KMS-11 (cell line): ENCODE data around the gene PRND.
A peak's percentile ranks its signal among the peaks of the same experiment; 100 is the strongest.

Experiments
- H2AFZ ChIP-seq: fragments of 200-600 bp; sonication (generic); 2 replicates; pipeline ENCODE4 v1.6.1; 2016; ENCODE audit warnings: antibody characterized with exemption, mixed run types, low read depth
- H3K27ac ChIP-seq: fragments of 200-600 bp; sonication (generic); 2 replicates; pipeline ENCODE4 v1.6.1; 2016; ENCODE audit warnings: mild to moderate bottlenecking, mixed run types
- H3K27me3 ChIP-seq: fragments of 200-600 bp; sonication (generic); 2 replicates; pipeline ENCODE4 v1.6.1; 2017; ENCODE audit warnings: mild to moderate bottlenecking, low read depth, mixed run types, moderate library complexity; ENCODE audit not compliant: insufficient read depth
- H3K36me3 ChIP-seq: fragments of 200-600 bp; sonication (generic); 2 replicates; pipeline ENCODE4 v1.6.1; 2017; ENCODE audit warnings: mild to moderate bottlenecking, mixed run types; ENCODE audit not compliant: insufficient read depth
- H3K4me1 ChIP-seq: fragments of 200-600 bp; sonication (generic); 2 replicates; pipeline ENCODE4 v1.6.1; 2016; ENCODE audit warnings: mild to moderate bottlenecking, low read depth, mixed run types; ENCODE audit not compliant: poor library complexity, severe bottlenecking
- H3K4me2 ChIP-seq: fragments of 200-600 bp; sonication (generic); 2 replicates; pipeline ENCODE4 v1.7.0; 2016; ENCODE audit warnings: mild to moderate bottlenecking, mixed run types
- H3K4me3 ChIP-seq: fragments of 200-600 bp; sonication (generic); IDR thresholded peaks from 2 replicates; pipeline ENCODE4 v1.6.1; 2017; ENCODE audit warnings: low read depth, low read length, mixed read lengths; ENCODE audit not compliant: insufficient read depth
- H3K79me2 ChIP-seq: fragments of 200-600 bp; sonication (generic); 2 replicates; pipeline ENCODE4 v1.6.1; 2016; ENCODE audit warnings: low read depth, mixed run types; ENCODE audit not compliant: insufficient read depth
- H3K9ac ChIP-seq: fragments of 200-600 bp; sonication (generic); 2 replicates; pipeline ENCODE4 v1.6.1; 2016; ENCODE audit warnings: mild to moderate bottlenecking, mixed run types
- H4K20me1 ChIP-seq: fragments of 200-600 bp; sonication (generic); 2 replicates; pipeline ENCODE4 v1.6.1; 2016; ENCODE audit warnings: mild to moderate bottlenecking, mixed run types; ENCODE audit not compliant: insufficient read depth
- TF ChIP-seq, protein P1 (sequence below): fragments of 200-600 bp; sonication (generic); conservative IDR thresholded peaks from 2 replicates; pipeline ENCODE4 v1.6.1; 2017; ENCODE audit warnings: low read depth, mild to moderate bottlenecking, antibody characterized with exemption, low read length, moderate library complexity, mixed read lengths

The PRND gene

GRCh38 chr20:4736875-4737274, 15.2 kb downstream of the PRND start:
- Histone ChIP-seq H2AFZ (no peak overlapping the region), H3K4me2 (no peak overlapping the region), H3K9ac (no peak overlapping the region), H3K36me3 (no peaks in the 10 kb centered on the region), H3K27ac (no peak overlapping the region), H3K4me1 (no peaks in the 10 kb centered on the region), H4K20me1 (no peaks in the 10 kb centered on the region), H3K4me3 (no peak overlapping the region), H3K79me2 (no peaks in the 10 kb centered on the region), H3K27me3 (no peaks in the 10 kb centered on the region)
- TF ChIP-seq, protein P1, sequence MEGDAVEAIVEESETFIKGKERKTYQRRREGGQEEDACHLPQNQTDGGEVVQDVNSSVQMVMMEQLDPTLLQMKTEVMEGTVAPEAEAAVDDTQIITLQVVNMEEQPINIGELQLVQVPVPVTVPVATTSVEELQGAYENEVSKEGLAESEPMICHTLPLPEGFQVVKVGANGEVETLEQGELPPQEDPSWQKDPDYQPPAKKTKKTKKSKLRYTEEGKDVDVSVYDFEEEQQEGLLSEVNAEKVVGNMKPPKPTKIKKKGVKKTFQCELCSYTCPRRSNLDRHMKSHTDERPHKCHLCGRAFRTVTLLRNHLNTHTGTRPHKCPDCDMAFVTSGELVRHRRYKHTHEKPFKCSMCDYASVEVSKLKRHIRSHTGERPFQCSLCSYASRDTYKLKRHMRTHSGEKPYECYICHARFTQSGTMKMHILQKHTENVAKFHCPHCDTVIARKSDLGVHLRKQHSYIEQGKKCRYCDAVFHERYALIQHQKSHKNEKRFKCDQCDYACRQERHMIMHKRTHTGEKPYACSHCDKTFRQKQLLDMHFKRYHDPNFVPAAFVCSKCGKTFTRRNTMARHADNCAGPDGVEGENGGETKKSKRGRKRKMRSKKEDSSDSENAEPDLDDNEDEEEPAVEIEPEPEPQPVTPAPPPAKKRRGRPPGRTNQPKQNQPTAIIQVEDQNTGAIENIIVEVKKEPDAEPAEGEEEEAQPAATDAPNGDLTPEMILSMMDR, result no peak

- H3K27ac ChIP-seq, result no peak overlapping the region
- no peak overlapping the region for H3K9ac ChIP-seq
- H3K4me2 ChIP-seq, result no peak overlapping the region
- no peaks in the 10 kb centered on the region for H3K27me3 ChIP-seq
- H3K36me3 ChIP-seq, result no peaks in the 10 kb centered on the region
- no peak overlapping the region for H2AFZ ChIP-seq
- no peaks in the 10 kb centered on the region for H3K79me2 ChIP-seq
- TF ChIP-seq, protein P1, result no peak
- H3K4me3 ChIP-seq, result no peak overlapping the region
- no peaks in the 10 kb centered on the region for H3K4me1 ChIP-seq
- no peaks in the 10 kb centered on the region for H4K20me1 ChIP-seq
Observed at GRCh38 chr20:4737857-4738627, 16.3 kb downstream of the PRND start.

DNA sequence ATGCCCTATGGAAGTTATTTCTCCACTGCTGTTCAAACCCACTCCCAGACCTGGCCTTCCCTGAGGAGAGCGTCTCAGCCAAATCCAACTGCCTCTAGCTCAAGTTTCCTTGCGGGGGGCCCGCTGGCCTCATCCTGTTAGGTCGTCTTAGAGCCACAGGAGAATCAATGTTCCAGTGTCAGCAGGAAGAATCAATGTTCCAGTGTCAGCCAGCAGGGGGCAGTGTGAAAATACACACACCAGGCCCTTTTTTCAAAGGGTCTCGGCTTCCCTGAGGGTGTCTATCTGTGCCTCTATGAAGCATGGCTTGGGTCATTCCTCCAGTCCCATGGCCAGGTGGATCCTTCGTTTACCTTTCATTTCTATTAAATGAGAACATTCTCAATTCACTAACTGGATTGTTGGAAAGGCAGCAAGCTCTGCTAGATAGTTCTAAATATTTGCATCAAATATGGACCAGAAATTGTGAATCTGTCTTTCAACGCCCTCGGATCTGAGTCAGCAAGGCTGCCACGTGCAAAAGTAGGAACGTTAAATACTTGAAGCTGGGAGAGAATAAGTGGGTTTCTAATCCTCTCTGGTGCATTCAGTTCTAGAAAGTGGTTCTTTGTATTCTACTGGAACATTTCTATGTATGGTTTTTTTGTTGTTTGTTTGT, 19.2 kb downstream of the PRND start:
- TF ChIP-seq, protein P1, result peak; percentile 86
- Histone ChIP-seq H3K9ac (no peak overlapping the region), H3K36me3 (no peaks in the 10 kb centered on the region), H3K79me2 (no peaks in the 10 kb centered on the region), H3K4me3 (no peak overlapping the region), H3K4me1 (no peaks in the 10 kb centered on the region), H3K27ac (no peak overlapping the region), H3K4me2 (no peak overlapping the region), H3K27me3 (no peaks in the 10 kb centered on the region), H4K20me1 (no peaks in the 10 kb centered on the region), H2AFZ (peak overlapping the region; percentile 18; the same call in 1 of the 2 replicates)

- Histone ChIP-seq H3K36me3 (no peaks in the 10 kb centered on the region), H3K4me3 (no peak overlapping the region), H4K20me1 (no peaks in the 10 kb centered on the region), H3K9ac (no peak overlapping the region), H3K27me3 (no peaks in the 10 kb centered on the region), H3K79me2 (no peaks in the 10 kb centered on the region), H2AFZ (no peak overlapping the region), H3K4me2 (no peak overlapping the region), H3K4me1 (no peaks in the 10 kb centered on the region), H3K27ac (no peak overlapping the region)
- TF ChIP-seq, protein P1, result no peak
Observed at GRCh38 chr20:4748847-4749246, 27.1 kb downstream of the PRND start.
